ENCODE results near the gene FOXJ3. TPM values are rescaled to one million over a fixed set of nuclear protein-coding genes. Genes with fewer than 3 reads are reported as not detected.

The FOXJ3 gene
- total and polyA plus RNA-seq, 2 of the 4 experiments (the other 2 are of a cell fraction) = 16.7 to 30.5 TPM

- Histone ChIP-seq H3K18ac (ENCODE audit: low read depth, low read length) (no peak within 1 kb of the TSS), H3K14ac (replicated peaks; ENCODE audit: low read depth, low read length) (no peak within 1 kb of the TSS), H3K4me1 (ENCODE audit: control insufficient read depth, insufficient read depth, low read length) (no peaks in the 10 kb centered on the region), H4K20me1 (ENCODE audit: insufficient read depth, low read length) (no peaks in the 10 kb centered on the region), H3K23ac (ENCODE audit: low read depth, low read length) (no peak within 1 kb of the TSS), H3K4me3 (ENCODE audit: insufficient read depth, low read depth, low read length) (no peak within 1 kb of the TSS), H2BK20ac (ENCODE audit: low read depth, low read length) (no peak within 1 kb of the TSS), H2AK9ac (replicated peaks; ENCODE audit: low read depth, low read length, poor library complexity) (no peak within 1 kb of the TSS), H2AFZ (replicated peaks; ENCODE audit: low read length, poor library complexity) (no peak within 1 kb of the TSS), H3K9me3 (ENCODE audit: control insufficient read depth, insufficient read depth, low read length) (no peaks in the 10 kb centered on the region), H3K9ac (ENCODE audit: low read depth, low read length) (no peak within 1 kb of the TSS), H4K5ac (ENCODE audit: low read depth, low read length) (no peak within 1 kb of the TSS), H2AK5ac (ENCODE audit: low read depth, low read length) (no peak within 1 kb of the TSS), H3K56ac (ENCODE audit: extremely low read depth, insufficient read depth, low read length) (no peak within 1 kb of the TSS), H3K27ac (ENCODE audit: insufficient read depth, low read length) (no peak within 1 kb of the TSS), H2BK5ac (ENCODE audit: low read depth, low read length, poor library complexity, severe bottlenecking) (no peak within 1 kb of the TSS), H3K9me1 (ENCODE audit: insufficient read depth, low read length) (0 out of 2 replicates have a peak, but pooled peaks cover 3% of the 10 kb centered on the region), H2BK120ac (ENCODE audit: low read depth, low read length) (no peak within 1 kb of the TSS), H4K91ac (ENCODE audit: insufficient read depth, low read depth, low read length) (no peak within 1 kb of the TSS), H3K4me2 (ENCODE audit: low read depth, low read length) (no peak within 1 kb of the TSS), H3K4ac (ENCODE audit: low read depth, low read length) (no peak within 1 kb of the TSS), H3K27me3 (ENCODE audit: control insufficient read depth, insufficient read depth, low read length) (peaks cover 34% of the 10 kb centered on the region), H3K79me1 (ENCODE audit: low read depth in 1 of 2, low read length in 2 of 2) (no peaks in the 10 kb centered on the region), H4K8ac (ENCODE audit: low read depth in 2 of 2, low read length in 2 of 2) (no peak within 1 kb of the TSS), H3K36me3 (ENCODE audit: control insufficient read depth, insufficient read depth, low read length) (no peaks in the 10 kb centered on the region), H2BK15ac (ENCODE audit: low read depth, low read length) (no peak within 1 kb of the TSS)
- TF ChIP-seq CHD1 (IDR thresholded peaks at IDR 0.05; ENCODE audit: low read depth, low read length) (no peak), POLR2A (IDR thresholded peaks at IDR 0.05; ENCODE audit: low read depth, low read length) (no peak), RCOR1 (IDR thresholded peaks at IDR 0.05; ENCODE audit: insufficient replicate concordance, low read length) (no peak), MAZ (IDR thresholded peaks at IDR 0.05; ENCODE audit: borderline replicate concordance, low read depth, low read length) (no peak), CEBPB (IDR thresholded peaks at IDR 0.05; ENCODE audit: low read depth, low read length) (no peak), MXI1 (IDR thresholded peaks at IDR 0.05; ENCODE audit: borderline replicate concordance, low read depth, low read length) (no peak), RFX5 (IDR thresholded peaks at IDR 0.05; ENCODE audit: low read depth, low read length) (no peak)
- no TSS peak for BruUV-seq (replicated peaks)
- ATAC-seq (ENCODE audit: low read depth) (no peak), DNase-seq (no peak)
- 47% methylated on average over 6 of the region's 12 CpGs; no CpG with 5 or more reads in 1 of the 2 experiments for WGBS, 2 experiments (ENCODE audit: extremely low coverage in 2 of 2, insufficient read length in 1 of 2)
- CTCF ChIA-PET = no interaction called here
- POLR2A ChIA-PET (ENCODE audit: unreplicated experiment) = no interaction called here
- dilution Hi-C loops (cut with HindIII; ENCODE audit: low sequenced_read_pairs, unreplicated experiment) (no loop called here), intact Hi-C loops (cut with micrococcal nuclease) (no loop called here), in situ Hi-C loops (cut with MboI; ENCODE audit: low sequenced_read_pairs) (no loop called here)
Measured at GRCh38 chr1:42152907-42153600, 182.0 kb downstream of the FOXJ3 start, which contains the start of gene GUCA2B. Gene GUCA2B, plus strand, starts transcription at chr1:42153410. Its CDS starts 41 bp downstream, at chr1:42153451.

Measured in IMR-90 (cell line).